Measurements from ENCODE around the gene DRD2.
A peak's percentile ranks its signal among the peaks of the same experiment; 100 is the strongest.

The DRD2 gene

DNA sequence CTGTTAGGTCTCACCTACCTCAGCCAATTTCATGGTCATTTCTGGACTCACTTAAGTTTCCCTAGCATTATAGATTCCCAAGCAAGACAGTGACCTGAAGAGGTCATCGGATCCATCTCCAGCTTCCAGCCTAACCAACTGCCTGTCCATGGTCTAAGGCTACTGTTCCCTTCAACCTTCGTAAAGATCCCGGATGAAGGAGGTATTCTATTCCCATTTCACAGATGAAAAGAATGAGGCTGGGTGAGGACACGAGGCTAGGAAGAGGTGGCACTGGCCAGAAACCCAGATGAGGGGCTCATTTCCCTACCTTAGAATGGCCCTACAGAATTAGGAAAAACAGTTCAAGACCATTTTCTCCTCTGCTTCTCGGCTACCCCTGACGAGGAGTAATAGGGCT is 31.3 kb upstream of the DRD2 start:
- Histone ChIP-seq H3K4me2 (no peak overlapping the region), H3K4me1 (no peaks in the 10 kb centered on the region), H3K36me3 (no peaks in the 10 kb centered on the region), H3K27ac (no peak overlapping the region), H3K9ac (no peak overlapping the region), H3K9me3 (replicated peaks in 1 of 11) (no peaks in the 10 kb centered on the region), H4K20me1 (no peaks in the 10 kb centered on the region), H3K4me3 (no peak overlapping the region), H3K27me3 (no peaks in the 10 kb centered on the region)
- no peak for TF ChIP-seq Cebpa-rat (IDR thresholded peaks at IDR 0.05)

DNA sequence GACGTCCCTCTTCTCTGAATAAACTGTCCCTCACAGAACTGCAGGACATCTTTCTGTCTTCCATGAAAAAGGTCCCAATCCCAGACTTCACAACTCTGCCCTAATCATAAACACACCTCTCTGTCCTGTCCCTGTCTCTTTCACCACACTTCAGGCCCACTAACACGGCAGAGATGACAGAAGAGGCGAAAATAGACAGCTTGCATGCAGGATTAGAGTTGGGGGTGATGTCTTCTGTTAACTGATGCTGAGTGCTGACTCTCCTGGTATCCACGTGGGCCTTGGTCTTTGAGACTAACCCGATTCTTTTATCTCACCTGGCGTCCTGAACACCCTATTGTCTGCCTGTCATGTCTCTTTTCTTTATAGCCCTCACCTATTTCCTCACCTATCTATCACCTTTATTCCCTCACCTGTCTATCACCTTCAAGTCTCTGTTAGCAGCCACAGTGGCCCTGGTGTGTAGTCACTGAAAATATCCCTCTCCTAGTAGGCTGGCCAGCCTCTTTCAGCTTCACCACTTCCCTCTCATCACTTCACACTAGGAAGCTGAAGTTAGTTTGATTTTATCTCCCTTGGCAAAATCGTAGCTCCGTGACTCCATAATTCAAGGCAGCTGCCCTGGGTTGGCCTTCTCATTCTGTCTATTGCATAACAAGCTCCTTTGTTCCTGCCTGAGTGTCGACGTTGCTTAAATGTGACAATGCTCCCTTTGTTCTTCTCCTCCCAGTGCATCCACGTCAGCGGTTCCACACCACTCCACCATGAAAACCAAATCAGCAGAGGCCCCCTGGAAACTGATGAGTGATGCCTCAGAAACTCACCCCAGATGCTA is 30.6 kb upstream of the DRD2 start:
- H3K4me2 ChIP-seq = no peak overlapping the region
- H3K4me3 ChIP-seq = no peak overlapping the region
- H3K36me3 ChIP-seq = no peaks in the 10 kb centered on the region
- H3K4me1 ChIP-seq = no peaks in the 10 kb centered on the region
- no peaks in the 10 kb centered on the region for H4K20me1 ChIP-seq
- no peaks in the 10 kb centered on the region for H3K27me3 ChIP-seq
- H3K9ac ChIP-seq = no peak overlapping the region
- no peaks in the 10 kb centered on the region for H3K9me3 ChIP-seq (replicated peaks in 1 of 11)
- no peak overlapping the region for H3K27ac ChIP-seq
- no peak for TF ChIP-seq Cebpa-rat (IDR thresholded peaks at IDR 0.05)

DNA sequence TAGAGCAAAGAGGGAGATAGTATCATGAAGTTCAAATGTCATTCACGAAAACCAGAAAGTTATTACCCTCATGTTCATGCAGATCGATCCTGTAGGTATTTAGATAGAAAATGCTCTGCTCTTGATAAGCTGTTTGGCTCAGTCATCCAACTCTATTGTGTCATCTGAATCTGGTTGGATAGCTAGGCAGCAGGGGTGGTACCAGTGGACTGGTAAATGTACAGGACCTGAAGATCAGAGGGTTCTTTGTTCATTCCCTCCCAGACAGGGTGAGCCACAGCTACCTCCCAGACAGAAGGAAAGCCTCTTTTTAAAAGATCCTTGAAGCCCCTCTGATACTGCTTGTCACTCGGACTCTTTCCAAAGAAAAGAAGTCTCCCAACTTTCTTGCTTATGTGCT is 29.8 kb upstream of the DRD2 start:
- H3K27ac ChIP-seq = no peak overlapping the region

GRCh38 chr11:113504586-113504985 is 29.4 kb upstream of the DRD2 start:
- H3K36me3 ChIP-seq = no peaks in the 10 kb centered on the region

More for the DNA sequence above, 29.8 kb upstream of the DRD2 start:
- H3K4me1 ChIP-seq = no peaks in the 10 kb centered on the region
- no peaks in the 10 kb centered on the region for H4K20me1 ChIP-seq
- no peaks in the 10 kb centered on the region for H3K9me3 ChIP-seq (replicated peaks in 1 of 11)
- H3K4me3 ChIP-seq = no peak overlapping the region
- H3K4me2 ChIP-seq = no peak overlapping the region
- H3K9ac ChIP-seq = no peak overlapping the region
- no peaks in the 10 kb centered on the region for H3K27me3 ChIP-seq
- no peak for TF ChIP-seq Cebpa-rat (IDR thresholded peaks at IDR 0.05)
- no peaks in the 10 kb centered on the region for H3K36me3 ChIP-seq

GRCh38 chr11:113504071-113504470 is 28.9 kb upstream of the DRD2 start:
- Histone ChIP-seq H3K36me3 (no peaks in the 10 kb centered on the region), H3K27me3 (no peaks in the 10 kb centered on the region), H3K9ac (no peak overlapping the region), H4K20me1 (no peaks in the 10 kb centered on the region), H3K4me1 (no peaks in the 10 kb centered on the region), H3K27ac (no peak overlapping the region), H3K4me3 (no peak overlapping the region), H3K9me3 (replicated peaks in 1 of 11) (no peaks in the 10 kb centered on the region), H3K4me2 (no peak overlapping the region)
- TF ChIP-seq Cebpa-rat (IDR thresholded peaks at IDR 0.05) = no peak

More at GRCh38 chr11:113504586-113504985, 29.4 kb upstream of the DRD2 start:
- Histone ChIP-seq H3K9ac (no peak overlapping the region), H3K4me1 (no peaks in the 10 kb centered on the region), H3K27ac (no peak overlapping the region), H3K4me3 (no peak overlapping the region), H3K27me3 (no peaks in the 10 kb centered on the region), H3K9me3 (replicated peaks in 1 of 11) (no peaks in the 10 kb centered on the region), H3K4me2 (no peak overlapping the region), H4K20me1 (no peaks in the 10 kb centered on the region)
- no peak for TF ChIP-seq Cebpa-rat (IDR thresholded peaks at IDR 0.05)

- Histone ChIP-seq H3K36me3 (no peaks in the 10 kb centered on the region), H3K4me2 (no peak overlapping the region), H3K27me3 (no peaks in the 10 kb centered on the region), H3K4me3 (no peak overlapping the region), H3K9me3 (replicated peaks in 1 of 11) (no peaks in the 10 kb centered on the region), H3K27ac (no peak overlapping the region), H4K20me1 (no peaks in the 10 kb centered on the region), H3K4me1 (no peaks in the 10 kb centered on the region), H3K9ac (no peak overlapping the region)
- TF ChIP-seq Cebpa-rat (IDR thresholded peaks at IDR 0.05) = no peak
Measured at GRCh38 chr11:113497066-113497910, 22.1 kb upstream of the DRD2 start.

GRCh38 chr11:113496026-113496651 is 20.9 kb upstream of the DRD2 start:
- Histone ChIP-seq H4K20me1 (no peaks in the 10 kb centered on the region), H3K27ac (no peak overlapping the region), H3K36me3 (no peaks in the 10 kb centered on the region), H3K9ac (no peak overlapping the region), H3K4me1 (no peaks in the 10 kb centered on the region), H3K27me3 (no peaks in the 10 kb centered on the region), H3K4me2 (no peak overlapping the region), H3K9me3 (replicated peaks in 1 of 11) (no peaks in the 10 kb centered on the region), H3K4me3 (no peak overlapping the region)
- TF ChIP-seq Cebpa-rat (IDR thresholded peaks at IDR 0.05) = no peak

- no peak overlapping the region for H3K27ac ChIP-seq
- H3K9ac ChIP-seq = no peak overlapping the region
- no peaks in the 10 kb centered on the region for H4K20me1 ChIP-seq
- H3K4me1 ChIP-seq = no peaks in the 10 kb centered on the region
- H3K9me3 ChIP-seq (replicated peaks in 1 of 11) = no peaks in the 10 kb centered on the region
- H3K4me2 ChIP-seq = no peak overlapping the region
- H3K4me3 ChIP-seq = no peak overlapping the region
- H3K36me3 ChIP-seq = no peaks in the 10 kb centered on the region
- H3K27me3 ChIP-seq = no peaks in the 10 kb centered on the region
- TF ChIP-seq Cebpa-rat (IDR thresholded peaks at IDR 0.05) = no peak
Measured at GRCh38 chr11:113494021-113494420, 18.8 kb upstream of the DRD2 start.

DNA sequence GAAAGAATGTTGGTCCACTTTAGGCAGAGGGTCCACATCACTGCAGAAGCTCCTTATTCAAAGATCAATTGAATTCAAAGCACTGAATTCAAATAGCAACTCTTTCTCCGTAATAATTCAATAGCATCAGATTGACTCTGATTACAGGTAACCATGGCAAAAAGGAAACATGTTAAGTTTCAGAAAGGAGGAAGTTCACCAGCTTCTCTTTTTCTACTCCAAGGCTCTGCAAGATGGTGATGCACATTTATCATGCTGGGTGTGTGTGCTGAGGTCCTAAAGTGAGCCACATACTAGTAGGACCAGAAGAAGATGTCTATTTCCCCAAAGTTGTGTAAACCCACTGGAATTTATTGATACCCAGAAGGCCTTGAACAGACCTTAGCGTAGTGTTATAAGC is 18.0 kb upstream of the DRD2 start:
- H3K4me3 ChIP-seq = no peak overlapping the region
- no peaks in the 10 kb centered on the region for H3K4me1 ChIP-seq
- H3K27me3 ChIP-seq = no peaks in the 10 kb centered on the region
- H3K36me3 ChIP-seq = no peaks in the 10 kb centered on the region
- H3K4me2 ChIP-seq = no peak overlapping the region
- no peaks in the 10 kb centered on the region for H3K9me3 ChIP-seq (replicated peaks in 1 of 11)
- TF ChIP-seq Cebpa-rat (IDR thresholded peaks at IDR 0.05) = no peak
- peak overlapping the region in 1 of 11 experiments; percentile 50; a peak in 1 of 22 replicates for H3K27ac ChIP-seq
- H4K20me1 ChIP-seq = no peaks in the 10 kb centered on the region
- H3K9ac ChIP-seq = no peak overlapping the region

Measured in BLaER1 treated with 17β-estradiol and CSF1 and Interleukin-3, amounts not matched to agents 10 nM and 100 nM (cell line).